ENCODE data around the gene GPR34. TPM values are rescaled to one million over a fixed set of nuclear protein-coding genes. Genes with fewer than 3 reads are reported as not detected.

Gene GPR34
- total and polyA plus RNA-seq, 2 donors (not counting 1 experiment from before 2014, with no cell fraction given): 0.21 TPM; not detected in 1

DNA sequence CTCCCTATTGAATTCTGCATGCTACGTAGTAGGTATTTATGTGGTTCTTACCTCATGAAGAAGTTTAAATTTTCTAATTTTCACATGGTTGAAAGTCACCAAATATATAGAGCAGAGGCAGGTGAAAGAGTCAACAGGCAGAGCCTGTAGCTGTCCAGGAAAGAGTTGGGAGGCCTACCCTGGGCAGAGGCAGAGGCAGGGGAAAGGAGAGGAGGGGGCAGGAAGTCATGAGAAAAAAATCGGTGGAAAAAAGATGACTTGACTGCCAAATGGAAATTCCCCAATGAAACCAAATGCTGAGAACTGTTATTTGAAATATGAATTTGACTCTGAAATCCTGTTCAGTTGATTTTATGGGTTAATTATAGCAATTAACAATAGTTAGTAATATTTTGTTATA, 23.1 kb upstream of the GPR34 start:
- DNase-seq (no peak), ATAC-seq (ENCODE audit: low read depth) (no peak)
- H3K27me3 Mint-ChIP-seq: no peaks in the 10 kb centered on the region
- no peaks in the 10 kb centered on the region for H4K20me1 ChIP-seq (ENCODE audit: control insufficient read depth, insufficient read depth, low read length, poor library complexity, severe bottlenecking)
- no peaks in the 10 kb centered on the region for H3K79me2 ChIP-seq (ENCODE audit: control insufficient read depth, insufficient read depth, low read length)
- TF ChIP-seq EZH2 (IDR thresholded peaks at IDR 0.05; ENCODE audit: borderline replicate concordance, insufficient read depth, low read depth, low read length, poor library complexity, severe bottlenecking): no peak
- TF ChIP-seq, protein P1, sequence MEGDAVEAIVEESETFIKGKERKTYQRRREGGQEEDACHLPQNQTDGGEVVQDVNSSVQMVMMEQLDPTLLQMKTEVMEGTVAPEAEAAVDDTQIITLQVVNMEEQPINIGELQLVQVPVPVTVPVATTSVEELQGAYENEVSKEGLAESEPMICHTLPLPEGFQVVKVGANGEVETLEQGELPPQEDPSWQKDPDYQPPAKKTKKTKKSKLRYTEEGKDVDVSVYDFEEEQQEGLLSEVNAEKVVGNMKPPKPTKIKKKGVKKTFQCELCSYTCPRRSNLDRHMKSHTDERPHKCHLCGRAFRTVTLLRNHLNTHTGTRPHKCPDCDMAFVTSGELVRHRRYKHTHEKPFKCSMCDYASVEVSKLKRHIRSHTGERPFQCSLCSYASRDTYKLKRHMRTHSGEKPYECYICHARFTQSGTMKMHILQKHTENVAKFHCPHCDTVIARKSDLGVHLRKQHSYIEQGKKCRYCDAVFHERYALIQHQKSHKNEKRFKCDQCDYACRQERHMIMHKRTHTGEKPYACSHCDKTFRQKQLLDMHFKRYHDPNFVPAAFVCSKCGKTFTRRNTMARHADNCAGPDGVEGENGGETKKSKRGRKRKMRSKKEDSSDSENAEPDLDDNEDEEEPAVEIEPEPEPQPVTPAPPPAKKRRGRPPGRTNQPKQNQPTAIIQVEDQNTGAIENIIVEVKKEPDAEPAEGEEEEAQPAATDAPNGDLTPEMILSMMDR (IDR thresholded peaks at IDR 0.05): no peak
- no peaks in the 10 kb centered on the region for H3K27me3 ChIP-seq (replicated peaks in 1 of 4; ENCODE audit: control extremely low read depth in 1 of 4, control insufficient read depth in 3 of 4, insufficient read depth in 4 of 4, low read length in 3 of 4)
- CTCF ChIA-PET: no interaction called here
- H3K4me2 ChIP-seq (replicated peaks; ENCODE audit: low read depth, low read length, poor library complexity, severe bottlenecking): no peak overlapping the region
- H3K9me3 ChIP-seq (ENCODE audit: control extremely low read depth in 1 of 3, control insufficient read depth in 2 of 3, insufficient read depth in 1 of 3, low read length in 2 of 3): no peaks in the 10 kb centered on the region
- no peak overlapping the region for H2AFZ ChIP-seq (ENCODE audit: insufficient read depth, low read depth, low read length, poor library complexity, severe bottlenecking)
- H3K4me3 Mint-ChIP-seq: no peak overlapping the region
- peaks cover 0 to 4% of the 10 kb centered on the region in 2 experiments for H3K36me3 ChIP-seq (replicated peaks in 1 of 2; ENCODE audit: control extremely low read depth in 1 of 2, control insufficient read depth in 1 of 2, extremely low read depth in 1 of 2, insufficient read depth in 2 of 2, low read length in 1 of 2)
- no peak overlapping the region for H3K9ac ChIP-seq (ENCODE audit: low read length)
- intact Hi-C loops (cut with micrococcal nuclease): no loop called here
- WGBS (ENCODE audit: insufficient coverage): no CpG with 5 or more reads among the region's 2 CpGs
- H3K4me1 ChIP-seq (ENCODE audit: control insufficient read depth in 2 of 2, insufficient read depth in 2 of 2, low read length in 2 of 2): no peaks in the 10 kb centered on the region
- H3K27ac Mint-ChIP-seq: no peak overlapping the region
- no peaks in the 10 kb centered on the region for H3K9me3 Mint-ChIP-seq (ENCODE audit: insufficient read depth)
- no peak overlapping the region for H3K27ac ChIP-seq (ENCODE audit: low read length in 2 of 2)
- H3K4me1 Mint-ChIP-seq: peaks cover 3% of the 10 kb centered on the region
- no peak overlapping the region for H3K4me3 ChIP-seq (ENCODE audit: control extremely low read depth in 1 of 5, extremely low read depth in 1 of 5, insufficient read depth in 1 of 5, low read depth in 2 of 5, low read length in 4 of 5)
- POLR2A ChIA-PET: interaction anchor here (0.5 kb wide), 1 partner anchor 328 kb away, joined by 3 read pairs; no protein-coding TSS in a partner anchor

- H3K27me3 ChIP-seq (replicated peaks in 1 of 4; ENCODE audit: control extremely low read depth in 1 of 4, control insufficient read depth in 3 of 4, insufficient read depth in 4 of 4, low read length in 3 of 4): no peaks in the 10 kb centered on the region
- peaks cover 3% of the 10 kb centered on the region for H3K4me1 Mint-ChIP-seq
- no peaks in the 10 kb centered on the region for H3K79me2 ChIP-seq (ENCODE audit: control insufficient read depth, insufficient read depth, low read length)
- H3K9me3 Mint-ChIP-seq (ENCODE audit: insufficient read depth): no peaks in the 10 kb centered on the region
- TF ChIP-seq EZH2 (IDR thresholded peaks at IDR 0.05; ENCODE audit: borderline replicate concordance, insufficient read depth, low read depth, low read length, poor library complexity, severe bottlenecking): no peak
- TF ChIP-seq, protein P1 (IDR thresholded peaks at IDR 0.05): no peak
- WGBS (ENCODE audit: insufficient coverage): no CpG with 5 or more reads among the region's 1 CpG
- H3K27ac Mint-ChIP-seq: no peak overlapping the region
- H3K4me1 ChIP-seq (ENCODE audit: control insufficient read depth in 2 of 2, insufficient read depth in 2 of 2, low read length in 2 of 2): no peaks in the 10 kb centered on the region
- no peak overlapping the region for H3K27ac ChIP-seq (ENCODE audit: low read length in 2 of 2)
- no peaks in the 10 kb centered on the region for H3K27me3 Mint-ChIP-seq
- no peak overlapping the region for H3K4me2 ChIP-seq (replicated peaks; ENCODE audit: low read depth, low read length, poor library complexity, severe bottlenecking)
- no peaks in the 10 kb centered on the region for H4K20me1 ChIP-seq (ENCODE audit: control insufficient read depth, insufficient read depth, low read length, poor library complexity, severe bottlenecking)
- no peak overlapping the region for H3K4me3 ChIP-seq (ENCODE audit: control extremely low read depth in 1 of 5, extremely low read depth in 1 of 5, insufficient read depth in 1 of 5, low read depth in 2 of 5, low read length in 4 of 5)
- H3K9ac ChIP-seq (ENCODE audit: low read length): no peak overlapping the region
- no peaks in the 10 kb centered on the region for H3K9me3 ChIP-seq (ENCODE audit: control extremely low read depth in 1 of 3, control insufficient read depth in 2 of 3, insufficient read depth in 1 of 3, low read length in 2 of 3)
- intact Hi-C loops (cut with micrococcal nuclease): no loop called here
- peaks cover 0 to 4% of the 10 kb centered on the region in 2 experiments for H3K36me3 ChIP-seq (replicated peaks in 1 of 2; ENCODE audit: control extremely low read depth in 1 of 2, control insufficient read depth in 1 of 2, extremely low read depth in 1 of 2, insufficient read depth in 2 of 2, low read length in 1 of 2)
- CTCF ChIA-PET: no interaction called here
- POLR2A ChIA-PET: no interaction called here
- no peak overlapping the region for H2AFZ ChIP-seq (ENCODE audit: insufficient read depth, low read depth, low read length, poor library complexity, severe bottlenecking)
- no peak for ATAC-seq (ENCODE audit: low read depth)
- DNase-seq: no peak
- no peak overlapping the region for H3K4me3 Mint-ChIP-seq
Observed at GRCh38 chrX:41666251-41666650, 22.5 kb upstream of the GPR34 start.

All from B cell (primary cell).